Ascending aorta (tissue), 2 donors: ENCODE data around the gene C1orf56. TPM values are rescaled to one million over a fixed set of nuclear protein-coding genes. Genes with fewer than 3 reads are reported as not detected.

ENCODE experiments used
- DNase-seq, 2 donors: peaks; one replicate each; pipeline ENCODE4 v3.0.0-alpha.2; 2019; ENCODE audit warnings: low spot score in 2 of 2
- H3K27ac ChIP-seq, 2 donors: fragments of 200-600 bp; sonication (generic); one replicate each; pipeline ENCODE4 v1.5.1; 2016 to 2017; ENCODE audit warnings: mild to moderate bottlenecking in 1 of 2
- H3K27me3 ChIP-seq: fragments of 200-600 bp; sonication (generic); one replicate; pipeline ENCODE4 v1.5.1; 2017
- H3K36me3 ChIP-seq, 2 donors: fragments of 200-600 bp; sonication (generic); one replicate each; pipeline ENCODE4 v1.5.1; 2016
- H3K4me1 ChIP-seq, 2 donors: fragments of 200-600 bp; sonication (generic); one replicate each; pipeline ENCODE4 v1.5.1; 2016 to 2017; ENCODE audit warnings: mild to moderate bottlenecking in 1 of 2
- H3K4me3 ChIP-seq, 2 donors: fragments of 200-600 bp; sonication (generic); one replicate each; pipeline ENCODE4 v1.5.1; 2016 to 2017; ENCODE audit warnings: mild to moderate bottlenecking in 1 of 2
- H3K9me3 ChIP-seq, 2 donors: fragments of 200-600 bp; sonication (generic); one replicate each; pipeline ENCODE4 v1.5.1; 2016
- CTCF ChIP-seq, 3 experiments: fragments of 200-600 bp in 2 of 3; fragments of 450-650 bp in 1 of 3; sonication (generic) in 2 of 3; IDR thresholded peaks; one replicate each; pipeline ENCODE4 v1.5.1; 2016 to 2019; ENCODE audit warnings: antibody characterized with exemption in 3 of 3, mild to moderate bottlenecking in 1 of 3, moderate library complexity in 1 of 3
- intact Hi-C: fragments of 100-400 bp; cut with DNase I; formaldehyde crosslinking; loops from one replicate; pipeline ENCODE4 v1.15.1; 2023
- total RNA-seq: library from RNA; depleted of rRNA; stranded (reverse); fragments of >200 nt; gene quantifications from one replicate; pipeline ENCODE4 v1.1.0, GENCODE V29; 2016

Gene C1orf56
- total RNA-seq, 1 donor from 2014 or later, result 11.4 TPM

GRCh38 chr1:151001602-151002001 is 45.9 kb upstream of the C1orf56 start:
- no peak overlapping the region for H3K27ac ChIP-seq
- DNase-seq, result no peak
- intact Hi-C loops, result loop anchor here (10.0 kb wide), 1 partner anchor 307 kb away; the partner anchor contains the start of gene GOLPH3L
- no peaks in the 10 kb centered on the region for H3K27me3 ChIP-seq
- TF ChIP-seq CTCF (IDR thresholded peaks at IDR 0.05), result no peak
- peaks cover 8 to 29% of the 10 kb centered on the region in 2 donors for H3K4me1 ChIP-seq
- H3K4me3 ChIP-seq, result no peak overlapping the region
- peaks cover 35 to 39% of the 10 kb centered on the region in 2 donors for H3K36me3 ChIP-seq
- H3K9me3 ChIP-seq, result no peaks in the 10 kb centered on the region

GRCh38 chr1:151002051-151002450 is 45.5 kb upstream of the C1orf56 start:
- DNase-seq, result no peak
- Histone ChIP-seq H3K9me3 (no peaks in the 10 kb centered on the region), H3K4me1 (peaks cover 8 to 31% of the 10 kb centered on the region in 2 donors), H3K27me3 (no peaks in the 10 kb centered on the region), H3K4me3 (no peak overlapping the region), H3K27ac (no peak overlapping the region), H3K36me3 (peaks cover 32 to 34% of the 10 kb centered on the region in 2 donors)
- intact Hi-C loops, result loop anchor here (10.0 kb wide), 1 partner anchor 307 kb away; the partner anchor contains the start of gene GOLPH3L
- no peak for TF ChIP-seq CTCF (IDR thresholded peaks at IDR 0.05)

- peaks cover 26 to 29% of the 10 kb centered on the region in 2 donors for H3K36me3 ChIP-seq
- intact Hi-C loops, result loop anchor here (10.0 kb wide), 1 partner anchor 308 kb away; the partner anchor contains the start of gene GOLPH3L
- TF ChIP-seq CTCF (IDR thresholded peaks at IDR 0.05), result no peak
- no peaks in the 10 kb centered on the region for H3K27me3 ChIP-seq
- H3K4me3 ChIP-seq, result no peak overlapping the region
- no peak for DNase-seq
- no peak overlapping the region for H3K27ac ChIP-seq
- no peaks in the 10 kb centered on the region for H3K9me3 ChIP-seq
- H3K4me1 ChIP-seq, result peaks cover 9 to 37% of the 10 kb centered on the region in 2 donors
Observed at GRCh38 chr1:151002611-151003010, 44.9 kb upstream of the C1orf56 start.

GRCh38 chr1:151003180-151003579 is 44.4 kb upstream of the C1orf56 start:
- peak overlapping the region in 1 of 2 donors; percentile 70 for H3K4me3 ChIP-seq
- peaks cover 21 to 23% of the 10 kb centered on the region in 2 donors for H3K36me3 ChIP-seq
- no peak overlapping the region for H3K27ac ChIP-seq
- DNase-seq, result no peak
- H3K9me3 ChIP-seq, result no peaks in the 10 kb centered on the region
- no peaks in the 10 kb centered on the region for H3K27me3 ChIP-seq
- TF ChIP-seq CTCF (IDR thresholded peaks at IDR 0.05), result no peak
- H3K4me1 ChIP-seq, result peaks cover 11 to 40% of the 10 kb centered on the region in 2 donors
- intact Hi-C loops, result loop anchor here (10.0 kb wide), 1 partner anchor 308 kb away; the partner anchor contains the start of gene GOLPH3L

- no peaks in the 10 kb centered on the region for H3K9me3 ChIP-seq
- no peak for TF ChIP-seq CTCF (IDR thresholded peaks at IDR 0.05)
- intact Hi-C loops, result loop anchor here (10.0 kb wide), 1 partner anchor 311 kb away; the partner anchor contains the start of gene GOLPH3L
- H3K27me3 ChIP-seq, result no peaks in the 10 kb centered on the region
- H3K4me1 ChIP-seq, result peaks cover 11 to 46% of the 10 kb centered on the region in 2 donors
- peak overlapping the region; percentile 64 to 70 for H3K4me3 ChIP-seq
- peak overlapping the region; percentile 85 to 87 for H3K27ac ChIP-seq
- peaks cover 3 to 7% of the 10 kb centered on the region in 2 donors for H3K36me3 ChIP-seq
- no peak for DNase-seq
Observed at GRCh38 chr1:151005729-151006319, 41.7 kb upstream of the C1orf56 start.
